HG03442 (cell line): ENCODE data around the gene DSG2.

Source experiments
- ATAC-seq: cut with Tn5 transposase; IDR thresholded peaks from one replicate; pipeline ENCODE4 v1.9.1; 2021; ENCODE audit warnings: mild to moderate bottlenecking, moderate library complexity; ENCODE audit not compliant: unreplicated experiment

The DSG2 gene

GRCh38 chr18:31551883-31552282 is 53.9 kb downstream of the DSG2 start:
- no peak for ATAC-seq

GRCh38 chr18:31553800-31554199 is 55.8 kb downstream of the DSG2 start:
- no peak for ATAC-seq

- no peak for ATAC-seq
Measured at GRCh38 chr18:31554776-31555175, 56.8 kb downstream of the DSG2 start.

GRCh38 chr18:31555971-31556747 is 58.2 kb downstream of the DSG2 start:
- ATAC-seq, result no peak

- no peak for ATAC-seq
Measured at GRCh38 chr18:31557446-31557845, 59.5 kb downstream of the DSG2 start.

- ATAC-seq, result no peak
Measured at GRCh38 chr18:31558567-31558966, 60.6 kb downstream of the DSG2 start.

- ATAC-seq, result no peak
Measured at GRCh38 chr18:31562726-31563125, 64.7 kb downstream of the DSG2 start.

- no peak for ATAC-seq
Measured at GRCh38 chr18:31563778-31564177, 65.8 kb downstream of the DSG2 start.

- ATAC-seq, result no peak
Measured at GRCh38 chr18:31565345-31565744, 67.4 kb downstream of the DSG2 start.

- ATAC-seq, result no peak
Measured at GRCh38 chr18:31565782-31566512, 68.0 kb downstream of the DSG2 start.

GRCh38 chr18:31566576-31567306 is 68.8 kb downstream of the DSG2 start:
- no peak for ATAC-seq

- no peak for ATAC-seq
Measured at GRCh38 chr18:31572368-31572767, 74.4 kb downstream of the DSG2 start.

GRCh38 chr18:31573051-31573450 is 75.1 kb downstream of the DSG2 start:
- ATAC-seq, result no peak

- no peak for ATAC-seq
Measured at GRCh38 chr18:31574359-31574758, 76.4 kb downstream of the DSG2 start.

GRCh38 chr18:31575515-31576257 is 77.7 kb downstream of the DSG2 start:
- no peak for ATAC-seq

GRCh38 chr18:31576670-31577069 is 78.7 kb downstream of the DSG2 start:
- no peak for ATAC-seq

GRCh38 chr18:31577195-31577594 is 79.2 kb downstream of the DSG2 start:
- no peak for ATAC-seq

- ATAC-seq, result no peak
Measured at GRCh38 chr18:31578126-31578525, 80.1 kb downstream of the DSG2 start.

GRCh38 chr18:31579375-31579774 is 81.4 kb downstream of the DSG2 start:
- ATAC-seq, result no peak

GRCh38 chr18:31581498-31582197 is 83.7 kb downstream of the DSG2 start:
- ATAC-seq, result no peak
